Stimulated activated CD8-positive, alpha-beta memory T cell treated with anti-CD3 and anti-CD28 coated beads, Interleukin-4, amount 100 ng/mL, for 4 hours (primary cell): ENCODE results near the gene SERPINA10.
"Not testable (repeated sequence)": the region's sequence is repeated elsewhere in the genome, so short reads cannot be mapped to it uniquely, and the experiment has no call there.

Source experiments
- DNase-seq, 2 donors: peaks; one replicate each; pipeline ENCODE4 v3.0.0-alpha.2; 2020; ENCODE audit warnings: low read depth in 2 of 2, low spot score in 1 of 2

The SERPINA10 gene

GRCh38 chr14:94314890-94315289, 21.8 kb upstream of the SERPINA10 start:
- no peak for DNase-seq

- DNase-seq = no peak
Observed at GRCh38 chr14:94313991-94314655, 21.1 kb upstream of the SERPINA10 start.

GRCh38 chr14:94312481-94313246, 19.6 kb upstream of the SERPINA10 start:
- DNase-seq = no peak

- DNase-seq = no peak
Observed at GRCh38 chr14:94310248-94310647, 17.2 kb upstream of the SERPINA10 start.

GRCh38 chr14:94309721-94310120, 16.7 kb upstream of the SERPINA10 start:
- DNase-seq = no peak

- DNase-seq = no peak
Observed at GRCh38 chr14:94307410-94307992, 14.4 kb upstream of the SERPINA10 start.

- DNase-seq = no peak
Observed at GRCh38 chr14:94306047-94306978, 13.2 kb upstream of the SERPINA10 start.

GRCh38 chr14:94305620-94306019, 12.6 kb upstream of the SERPINA10 start:
- DNase-seq = no peak

- DNase-seq = no peak
Observed at GRCh38 chr14:94304243-94304642, 11.2 kb upstream of the SERPINA10 start.

- DNase-seq = no peak
Observed at GRCh38 chr14:94303111-94303510, 10.0 kb upstream of the SERPINA10 start.

GRCh38 chr14:94298130-94298529, 5.1 kb upstream of the SERPINA10 start:
- no peak for DNase-seq

GRCh38 chr14:94296181-94296545, 3.1 kb upstream of the SERPINA10 start:
- DNase-seq = not testable (repeated sequence)

- no peak for DNase-seq
Observed at GRCh38 chr14:94295360-94296180, 2.5 kb upstream of the SERPINA10 start.

- DNase-seq = no peak
Observed at GRCh38 chr14:94293578-94293924, 483 bp upstream of the SERPINA10 start.

- no peak for DNase-seq
Observed at GRCh38 chr14:94292526-94292871, 569 bp downstream of the SERPINA10 start.

- no peak for DNase-seq
Observed at GRCh38 chr14:94291906-94292525, 1.1 kb downstream of the SERPINA10 start.

- no peak for DNase-seq
Observed at GRCh38 chr14:94291159-94291905, 1.7 kb downstream of the SERPINA10 start.

GRCh38 chr14:94290197-94290596, 2.9 kb downstream of the SERPINA10 start:
- no peak for DNase-seq
